ENCODE measurements around the gene CEP164. TPM values are rescaled to one million over a fixed set of nuclear protein-coding genes. Genes with fewer than 3 reads are reported as not detected.

CEP164 gene
- total RNA-seq, 1 donor from 2014 or later = 28.8 TPM

DNA sequence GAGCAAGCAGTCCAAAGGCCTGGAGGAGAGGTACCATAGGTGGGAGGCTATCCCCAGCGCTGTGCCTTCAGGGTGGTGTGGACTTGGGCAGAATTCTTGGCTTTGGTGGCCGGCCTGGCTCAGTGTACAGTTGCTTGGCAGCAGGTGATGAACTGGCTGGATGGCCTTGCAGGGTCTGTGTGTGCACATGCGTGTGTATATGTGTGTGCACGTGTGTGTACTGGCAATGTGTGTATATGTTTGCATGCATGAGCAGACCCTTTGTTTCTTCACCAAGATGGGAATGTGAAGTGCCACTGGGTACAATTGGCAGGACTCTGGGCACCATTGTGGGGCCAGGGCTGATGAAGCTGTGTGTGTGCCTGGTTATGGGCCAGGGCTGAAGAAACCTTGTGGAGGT is 53.0 kb downstream of the CEP164 start:
- TF ChIP-seq, protein P1, sequence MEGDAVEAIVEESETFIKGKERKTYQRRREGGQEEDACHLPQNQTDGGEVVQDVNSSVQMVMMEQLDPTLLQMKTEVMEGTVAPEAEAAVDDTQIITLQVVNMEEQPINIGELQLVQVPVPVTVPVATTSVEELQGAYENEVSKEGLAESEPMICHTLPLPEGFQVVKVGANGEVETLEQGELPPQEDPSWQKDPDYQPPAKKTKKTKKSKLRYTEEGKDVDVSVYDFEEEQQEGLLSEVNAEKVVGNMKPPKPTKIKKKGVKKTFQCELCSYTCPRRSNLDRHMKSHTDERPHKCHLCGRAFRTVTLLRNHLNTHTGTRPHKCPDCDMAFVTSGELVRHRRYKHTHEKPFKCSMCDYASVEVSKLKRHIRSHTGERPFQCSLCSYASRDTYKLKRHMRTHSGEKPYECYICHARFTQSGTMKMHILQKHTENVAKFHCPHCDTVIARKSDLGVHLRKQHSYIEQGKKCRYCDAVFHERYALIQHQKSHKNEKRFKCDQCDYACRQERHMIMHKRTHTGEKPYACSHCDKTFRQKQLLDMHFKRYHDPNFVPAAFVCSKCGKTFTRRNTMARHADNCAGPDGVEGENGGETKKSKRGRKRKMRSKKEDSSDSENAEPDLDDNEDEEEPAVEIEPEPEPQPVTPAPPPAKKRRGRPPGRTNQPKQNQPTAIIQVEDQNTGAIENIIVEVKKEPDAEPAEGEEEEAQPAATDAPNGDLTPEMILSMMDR (IDR thresholded peaks at IDR 0.05; ENCODE audit: insufficient read depth, low read length, poor library complexity, severe bottlenecking) = no peak
- no peak overlapping the region for H3K4me3 ChIP-seq (ENCODE audit: low read depth, low read length)
- no peak for DNase-seq (ENCODE audit: low read depth)
- H3K36me3 ChIP-seq (ENCODE audit: control insufficient read depth, insufficient read depth, low read length) = no peaks in the 10 kb centered on the region
- no peaks in the 10 kb centered on the region for H3K27me3 ChIP-seq (ENCODE audit: control insufficient read depth, insufficient read depth, low read length)

DNA sequence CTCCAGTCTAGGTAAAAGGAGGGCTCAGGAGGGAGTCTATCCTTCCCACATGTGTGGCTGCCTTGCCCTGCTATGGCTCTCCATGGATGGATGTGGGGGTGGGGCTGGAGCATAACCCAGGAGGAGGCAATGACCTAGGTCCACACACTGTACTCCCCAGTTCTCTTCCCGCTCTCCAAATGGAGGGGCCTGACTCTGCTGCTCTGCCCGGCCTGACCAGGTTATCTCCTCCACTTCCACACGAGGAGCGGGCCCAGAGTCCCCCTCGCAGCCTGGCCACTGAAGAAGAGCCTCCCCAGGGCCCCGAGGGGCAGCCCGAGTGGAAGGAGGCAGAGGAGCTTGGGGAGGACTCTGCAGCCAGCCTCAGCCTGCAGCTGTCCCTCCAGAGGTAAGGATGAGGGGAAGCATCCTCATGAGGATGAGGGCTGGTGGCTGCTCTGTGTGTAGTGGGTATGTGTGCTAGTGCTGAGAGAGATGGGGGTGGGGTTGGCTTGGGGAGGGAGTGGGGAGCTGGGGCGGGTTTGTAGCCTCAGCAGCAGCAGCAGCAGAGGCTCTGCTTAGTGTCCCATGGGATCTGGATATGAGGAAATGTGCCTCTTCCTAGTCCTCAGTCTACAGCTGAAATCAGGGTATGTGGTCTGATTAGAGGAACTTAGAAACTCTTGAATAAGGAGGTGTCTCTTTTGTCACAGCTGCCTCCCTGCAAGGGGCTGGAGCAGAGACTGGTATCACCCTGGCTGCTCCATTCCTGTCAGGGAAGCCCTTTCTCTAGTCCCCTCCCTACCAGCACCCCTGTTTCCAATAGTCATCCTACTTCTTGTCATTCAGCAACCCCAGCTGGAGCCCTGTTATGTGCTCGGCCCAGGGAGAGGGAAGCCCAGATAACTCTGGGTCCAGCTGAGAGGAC is 54.1 kb downstream of the CEP164 start:
- DNase-seq (ENCODE audit: low read depth) = no peak
- Histone ChIP-seq H3K4me3 (ENCODE audit: low read depth, low read length) (no peak overlapping the region), H3K36me3 (ENCODE audit: control insufficient read depth, insufficient read depth, low read length) (peaks cover 2% of the 10 kb centered on the region), H3K27me3 (ENCODE audit: control insufficient read depth, insufficient read depth, low read length) (no peaks in the 10 kb centered on the region)
- TF ChIP-seq, protein P1 (IDR thresholded peaks at IDR 0.05; ENCODE audit: insufficient read depth, low read length, poor library complexity, severe bottlenecking) = no peak

DNA sequence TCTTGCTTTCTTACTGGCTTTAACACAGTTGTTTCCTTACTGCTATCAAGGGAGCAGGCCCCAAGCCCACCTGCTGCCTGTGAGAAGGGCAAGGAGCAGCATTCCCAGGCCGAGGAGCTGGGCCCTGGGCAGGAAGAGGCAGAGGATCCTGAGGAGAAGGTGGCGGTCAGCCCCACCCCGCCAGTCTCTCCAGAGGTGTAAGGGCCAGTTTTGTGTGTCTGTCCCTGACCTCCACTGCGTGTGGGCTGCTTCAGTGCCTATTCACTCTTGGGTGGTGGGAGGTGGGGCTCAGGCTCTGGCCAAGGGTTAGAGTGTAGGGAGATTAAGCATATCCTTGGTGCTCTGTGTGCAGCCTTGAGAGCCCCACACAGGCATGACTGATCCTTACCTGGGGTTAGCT is 55.1 kb downstream of the CEP164 start:
- DNase-seq (ENCODE audit: low read depth) = no peak
- Histone ChIP-seq H3K4me3 (ENCODE audit: low read depth, low read length) (no peak overlapping the region), H3K27me3 (ENCODE audit: control insufficient read depth, insufficient read depth, low read length) (no peaks in the 10 kb centered on the region), H3K36me3 (ENCODE audit: control insufficient read depth, insufficient read depth, low read length) (peaks cover 2% of the 10 kb centered on the region)
- TF ChIP-seq, protein P1 (IDR thresholded peaks at IDR 0.05; ENCODE audit: insufficient read depth, low read length, poor library complexity, severe bottlenecking) = no peak

DNA sequence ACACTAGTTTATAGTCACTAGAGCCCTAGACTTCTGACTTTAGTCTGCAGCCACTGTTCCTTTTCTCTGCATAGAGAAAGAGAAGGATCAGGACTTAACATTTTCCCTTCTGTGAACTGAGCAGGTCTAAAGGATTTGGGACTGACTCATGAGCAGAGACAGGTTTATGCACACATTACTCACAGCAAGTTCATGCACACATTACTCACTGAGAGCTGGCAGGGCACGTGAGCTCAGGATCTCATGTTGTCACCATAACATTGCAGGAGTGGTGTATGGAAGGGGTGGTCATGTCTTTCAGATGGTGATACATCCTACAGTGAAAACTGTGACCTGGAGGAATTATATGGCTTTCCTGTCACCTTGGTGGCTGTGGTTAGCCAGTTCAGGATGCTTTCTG is 56.4 kb downstream of the CEP164 start:
- TF ChIP-seq, protein P1 (IDR thresholded peaks at IDR 0.05; ENCODE audit: insufficient read depth, low read length, poor library complexity, severe bottlenecking) = no peak
- peaks cover 4% of the 10 kb centered on the region for H3K36me3 ChIP-seq (ENCODE audit: control insufficient read depth, insufficient read depth, low read length)
- H3K4me3 ChIP-seq (ENCODE audit: low read depth, low read length) = no peak overlapping the region
- no peaks in the 10 kb centered on the region for H3K27me3 ChIP-seq (ENCODE audit: control insufficient read depth, insufficient read depth, low read length)
- peak; percentile 86 for DNase-seq (ENCODE audit: low read depth)

DNA sequence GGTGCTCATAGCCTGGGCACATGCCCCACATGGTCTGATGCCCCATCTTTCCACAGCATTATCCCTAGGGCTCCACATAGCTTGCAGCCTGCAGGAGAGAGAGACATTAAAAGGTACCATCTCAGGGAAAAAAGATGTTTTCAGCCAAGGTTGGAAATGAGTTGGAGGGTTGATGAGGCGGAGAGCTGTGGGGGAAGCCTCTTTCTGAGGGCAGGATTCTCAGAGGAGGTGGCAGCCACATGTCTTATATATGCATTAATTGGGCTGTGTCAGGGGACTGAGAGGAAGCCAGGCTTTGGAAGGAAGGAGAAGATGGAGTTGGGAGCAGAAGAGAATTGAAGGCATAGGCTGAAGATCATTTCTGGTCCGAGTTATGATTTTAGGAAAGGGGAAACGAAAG is 57.8 kb downstream of the CEP164 start:
- TF ChIP-seq, protein P1 (IDR thresholded peaks at IDR 0.05; ENCODE audit: insufficient read depth, low read length, poor library complexity, severe bottlenecking) = no peak
- no peak overlapping the region for H3K4me3 ChIP-seq (ENCODE audit: low read depth, low read length)
- H3K36me3 ChIP-seq (ENCODE audit: control insufficient read depth, insufficient read depth, low read length) = peaks cover 4% of the 10 kb centered on the region
- DNase-seq (ENCODE audit: low read depth) = no peak
- no peaks in the 10 kb centered on the region for H3K27me3 ChIP-seq (ENCODE audit: control insufficient read depth, insufficient read depth, low read length)

Data from kidney epithelial cell (primary cell).